GM04503 (cell line): Measurements from ENCODE around the gene CNGB1.
"Not testable (repeated sequence)": the region's sequence is repeated elsewhere in the genome, so short reads cannot be mapped to it uniquely, and the experiment has no call there.

Experiments used
- DNase-seq: peaks from one replicate; pipeline ENCODE4 v3.0.0-alpha.2; 2012; ENCODE audit warnings: low read depth

The CNGB1 gene

GRCh38 chr16:57952909-57953308, 18.0 kb downstream of the CNGB1 start:
- DNase-seq, result no peak

GRCh38 chr16:57951204-57951960, 19.5 kb downstream of the CNGB1 start:
- no peak for DNase-seq

- DNase-seq, result no peak
Observed at GRCh38 chr16:57950382-57950781, 20.5 kb downstream of the CNGB1 start.

- no peak for DNase-seq
Observed at GRCh38 chr16:57949595-57950238, 21.2 kb downstream of the CNGB1 start.

GRCh38 chr16:57949013-57949412, 21.9 kb downstream of the CNGB1 start:
- no peak for DNase-seq

GRCh38 chr16:57948027-57948426, 22.9 kb downstream of the CNGB1 start:
- DNase-seq, result no peak

GRCh38 chr16:57947261-57947660, 23.7 kb downstream of the CNGB1 start:
- no peak for DNase-seq

- no peak for DNase-seq
Observed at GRCh38 chr16:57946181-57946801, 24.6 kb downstream of the CNGB1 start.

- no peak for DNase-seq
Observed at GRCh38 chr16:57945740-57946138, 25.2 kb downstream of the CNGB1 start.

GRCh38 chr16:57944970-57945739, 25.8 kb downstream of the CNGB1 start:
- no peak for DNase-seq

- DNase-seq, result not testable (repeated sequence)
Observed at GRCh38 chr16:57943381-57943780, 27.5 kb downstream of the CNGB1 start.

- DNase-seq, result not testable (repeated sequence)
Observed at GRCh38 chr16:57941901-57942300, 29.0 kb downstream of the CNGB1 start.

GRCh38 chr16:57941016-57941664, 29.8 kb downstream of the CNGB1 start:
- no peak for DNase-seq

GRCh38 chr16:57940382-57940966, 30.5 kb downstream of the CNGB1 start:
- DNase-seq, result no peak

- no peak for DNase-seq
Observed at GRCh38 chr16:57939872-57940224, 31.1 kb downstream of the CNGB1 start.

GRCh38 chr16:57938936-57939871, 31.7 kb downstream of the CNGB1 start:
- peak; percentile 59 for DNase-seq

- DNase-seq, result no peak
Observed at GRCh38 chr16:57938484-57938883, 32.4 kb downstream of the CNGB1 start.

- no peak for DNase-seq
Observed at GRCh38 chr16:57937861-57938260, 33.1 kb downstream of the CNGB1 start.

GRCh38 chr16:57935904-57936303, 35.0 kb downstream of the CNGB1 start:
- no peak for DNase-seq

- no peak for DNase-seq
Observed at GRCh38 chr16:57930533-57930932, 40.4 kb downstream of the CNGB1 start.

GRCh38 chr16:57929250-57929649, 41.7 kb downstream of the CNGB1 start:
- DNase-seq, result no peak
